Forelimb muscle (tissue), 1 donor: ENCODE measurements around the gene TNFRSF14. TPM values are rescaled to one million over a fixed set of nuclear protein-coding genes. Genes with fewer than 3 reads are reported as not detected.

Experiments
- DNase-seq: peaks from one replicate; pipeline ENCODE4 v3.0.0-alpha.2; 2013; ENCODE audit warnings: low read depth
- polyA plus RNA-seq: library from polyadenylated mRNA; unstranded; fragments of 120-200 nt; gene quantifications from one replicate; pipeline ENCODE4 v1.2.1, GENCODE V29; 2013; ENCODE audit not compliant: insufficient read length

The TNFRSF14 gene
- polyA plus RNA-seq, 1 donor: 11.2 TPM

GRCh38 chr1:2601721-2602303, 45.6 kb downstream of the TNFRSF14 start:
- DNase-seq: no peak

- DNase-seq: no peak
Measured at GRCh38 chr1:2602311-2602835, 46.2 kb downstream of the TNFRSF14 start.

GRCh38 chr1:2602866-2603520, 46.8 kb downstream of the TNFRSF14 start:
- no peak for DNase-seq

- DNase-seq: no peak
Measured at GRCh38 chr1:2603521-2604155, 47.5 kb downstream of the TNFRSF14 start.

- no peak for DNase-seq
Measured at GRCh38 chr1:2604156-2604843, 48.1 kb downstream of the TNFRSF14 start.

- DNase-seq: no peak
Measured at GRCh38 chr1:2604844-2605508, 48.8 kb downstream of the TNFRSF14 start.

- no peak for DNase-seq
Measured at GRCh38 chr1:2605509-2606395, 49.6 kb downstream of the TNFRSF14 start.

- no peak for DNase-seq
Measured at GRCh38 chr1:2606396-2606880, 50.3 kb downstream of the TNFRSF14 start.

GRCh38 chr1:2606881-2607621, 50.9 kb downstream of the TNFRSF14 start:
- DNase-seq: no peak

GRCh38 chr1:2607641-2608091, 51.5 kb downstream of the TNFRSF14 start:
- DNase-seq: peak; percentile 49

- no peak for DNase-seq
Measured at GRCh38 chr1:2609319-2610035, 53.3 kb downstream of the TNFRSF14 start.

- DNase-seq: no peak
Measured at GRCh38 chr1:2610036-2610959, 54.1 kb downstream of the TNFRSF14 start.

- DNase-seq: no peak
Measured at GRCh38 chr1:2611031-2611501, 54.9 kb downstream of the TNFRSF14 start.

GRCh38 chr1:2611621-2612437, 55.7 kb downstream of the TNFRSF14 start:
- no peak for DNase-seq

- DNase-seq: no peak
Measured at GRCh38 chr1:2612591-2613365, 56.6 kb downstream of the TNFRSF14 start.
